WTC11 (cell line): ENCODE results near the gene CCL18.

ENCODE experiments used
- CREB1 ChIP-seq: sonication (generic); formaldehyde crosslinking; IDR thresholded peaks from 2 replicates; pipeline ENCODE4 v1.8.0; 2023; ENCODE audit warnings: mild to moderate bottlenecking, missing genetic modification reagents
- FOXJ3 ChIP-seq: sonication (generic); formaldehyde crosslinking; IDR thresholded peaks from 2 replicates; pipeline ENCODE4 v1.9.0; 2021; ENCODE audit warnings: missing genetic modification reagents, mild to moderate bottlenecking, borderline replicate concordance
- NFYB ChIP-seq: sonication (generic); formaldehyde crosslinking; conservative IDR thresholded peaks from 2 replicates; pipeline ENCODE4 v1.8.0; 2022; ENCODE audit warnings: low read depth, missing genetic modification reagents
- ZNF232 ChIP-seq: sonication (generic); formaldehyde crosslinking; IDR thresholded peaks from 2 replicates; pipeline ENCODE4 v1.8.0; 2022; ENCODE audit warnings: mild to moderate bottlenecking, missing genetic modification reagents
- ZNF671 ChIP-seq: fragments of 250-450 bp; sonication (Bioruptor Pico); IDR thresholded peaks from 2 replicates; pipeline ENCODE4 v1.8.0; 2021; ENCODE audit warnings: mild to moderate bottlenecking
- TF ChIP-seq, protein P1 (sequence below): sonication (generic); formaldehyde crosslinking; IDR thresholded peaks from 2 replicates; pipeline ENCODE4 v1.8.0; 2023; ENCODE audit warnings: missing genetic modification reagents
- TF ChIP-seq, protein P2 (sequence below): fragments of 200-600 bp; IDR thresholded peaks from 2 replicates; pipeline ENCODE4 v1.8.0; 2022; ENCODE audit warnings: antibody characterized with exemption
- TF ChIP-seq, protein P3 (sequence below): sonication (generic); formaldehyde crosslinking; IDR thresholded peaks from 2 replicates; pipeline ENCODE4 v1.8.1; 2023; ENCODE audit warnings: mild to moderate bottlenecking, missing genetic modification reagents

DNA sequence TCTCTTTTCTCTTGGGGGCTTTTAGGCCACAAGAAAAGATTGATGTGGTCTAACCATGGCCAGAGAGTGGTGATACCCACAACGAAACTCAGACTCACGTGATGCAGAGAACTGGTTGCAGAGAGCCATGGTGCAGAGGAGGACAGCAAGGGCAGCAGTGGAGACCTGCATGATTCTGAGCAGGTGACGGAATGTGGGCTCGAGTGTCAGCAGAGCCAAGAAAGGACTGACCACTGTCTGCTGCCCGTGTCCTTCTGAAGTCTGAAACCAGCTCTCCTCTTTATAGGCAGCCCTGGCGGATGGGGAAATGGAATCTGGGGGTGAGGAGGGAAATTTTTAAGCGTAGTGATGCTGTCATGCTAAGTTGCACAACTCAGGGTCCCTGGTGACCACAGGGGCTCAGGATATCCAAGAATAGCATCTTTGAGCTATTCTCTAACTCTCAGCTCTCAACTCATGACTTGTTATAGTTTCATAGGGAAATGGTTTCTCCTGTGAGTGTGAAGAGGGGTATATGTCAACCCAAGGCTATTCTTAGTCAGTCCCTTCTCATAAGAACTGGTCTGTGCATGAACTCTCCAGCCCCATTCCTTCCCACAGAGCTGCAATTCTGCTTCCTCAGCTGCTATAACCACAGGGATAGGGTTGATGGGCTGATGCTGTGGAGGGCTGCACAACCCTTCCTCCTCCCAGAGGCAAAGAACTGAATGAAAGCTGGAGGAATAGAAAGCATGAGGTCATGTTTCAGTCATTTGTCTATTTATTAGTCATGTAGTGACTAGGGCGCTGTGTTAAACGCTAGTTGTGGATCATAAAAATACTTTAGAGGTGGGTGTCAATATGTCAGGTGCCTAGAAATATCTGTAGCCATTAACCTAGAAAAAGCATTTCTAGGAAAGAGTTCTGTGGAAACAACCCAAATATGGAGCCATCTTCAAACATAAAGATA lies 26.1 kb downstream of the CCL18 start, which contains the start of gene CCL3:
- TF ChIP-seq, protein P1, sequence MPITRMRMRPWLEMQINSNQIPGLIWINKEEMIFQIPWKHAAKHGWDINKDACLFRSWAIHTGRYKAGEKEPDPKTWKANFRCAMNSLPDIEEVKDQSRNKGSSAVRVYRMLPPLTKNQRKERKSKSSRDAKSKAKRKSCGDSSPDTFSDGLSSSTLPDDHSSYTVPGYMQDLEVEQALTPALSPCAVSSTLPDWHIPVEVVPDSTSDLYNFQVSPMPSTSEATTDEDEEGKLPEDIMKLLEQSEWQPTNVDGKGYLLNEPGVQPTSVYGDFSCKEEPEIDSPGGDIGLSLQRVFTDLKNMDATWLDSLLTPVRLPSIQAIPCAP (CRISPR knock-in tag) = no peak
- TF ChIP-seq, protein P2, sequence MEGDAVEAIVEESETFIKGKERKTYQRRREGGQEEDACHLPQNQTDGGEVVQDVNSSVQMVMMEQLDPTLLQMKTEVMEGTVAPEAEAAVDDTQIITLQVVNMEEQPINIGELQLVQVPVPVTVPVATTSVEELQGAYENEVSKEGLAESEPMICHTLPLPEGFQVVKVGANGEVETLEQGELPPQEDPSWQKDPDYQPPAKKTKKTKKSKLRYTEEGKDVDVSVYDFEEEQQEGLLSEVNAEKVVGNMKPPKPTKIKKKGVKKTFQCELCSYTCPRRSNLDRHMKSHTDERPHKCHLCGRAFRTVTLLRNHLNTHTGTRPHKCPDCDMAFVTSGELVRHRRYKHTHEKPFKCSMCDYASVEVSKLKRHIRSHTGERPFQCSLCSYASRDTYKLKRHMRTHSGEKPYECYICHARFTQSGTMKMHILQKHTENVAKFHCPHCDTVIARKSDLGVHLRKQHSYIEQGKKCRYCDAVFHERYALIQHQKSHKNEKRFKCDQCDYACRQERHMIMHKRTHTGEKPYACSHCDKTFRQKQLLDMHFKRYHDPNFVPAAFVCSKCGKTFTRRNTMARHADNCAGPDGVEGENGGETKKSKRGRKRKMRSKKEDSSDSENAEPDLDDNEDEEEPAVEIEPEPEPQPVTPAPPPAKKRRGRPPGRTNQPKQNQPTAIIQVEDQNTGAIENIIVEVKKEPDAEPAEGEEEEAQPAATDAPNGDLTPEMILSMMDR = no peak
- no peak for TF ChIP-seq FOXJ3 (CRISPR knock-in tag)
- TF ChIP-seq, protein P3, sequence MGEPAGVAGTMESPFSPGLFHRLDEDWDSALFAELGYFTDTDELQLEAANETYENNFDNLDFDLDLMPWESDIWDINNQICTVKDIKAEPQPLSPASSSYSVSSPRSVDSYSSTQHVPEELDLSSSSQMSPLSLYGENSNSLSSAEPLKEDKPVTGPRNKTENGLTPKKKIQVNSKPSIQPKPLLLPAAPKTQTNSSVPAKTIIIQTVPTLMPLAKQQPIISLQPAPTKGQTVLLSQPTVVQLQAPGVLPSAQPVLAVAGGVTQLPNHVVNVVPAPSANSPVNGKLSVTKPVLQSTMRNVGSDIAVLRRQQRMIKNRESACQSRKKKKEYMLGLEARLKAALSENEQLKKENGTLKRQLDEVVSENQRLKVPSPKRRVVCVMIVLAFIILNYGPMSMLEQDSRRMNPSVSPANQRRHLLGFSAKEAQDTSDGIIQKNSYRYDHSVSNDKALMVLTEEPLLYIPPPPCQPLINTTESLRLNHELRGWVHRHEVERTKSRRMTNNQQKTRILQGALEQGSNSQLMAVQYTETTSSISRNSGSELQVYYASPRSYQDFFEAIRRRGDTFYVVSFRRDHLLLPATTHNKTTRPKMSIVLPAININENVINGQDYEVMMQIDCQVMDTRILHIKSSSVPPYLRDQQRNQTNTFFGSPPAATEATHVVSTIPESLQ (CRISPR knock-in tag) = no peak
- TF ChIP-seq NFYB (CRISPR knock-in tag) = no peak
- no peak for TF ChIP-seq ZNF232 (CRISPR knock-in tag)
- TF ChIP-seq CREB1 (CRISPR knock-in tag) = no peak
- TF ChIP-seq ZNF671 = no peak
